K562 (cell line): Measurements from ENCODE around the gene PLPPR4.

Experiments
- SMAD3 ChIP-seq: fragments of 450-650 bp; formaldehyde crosslinking; conservative IDR thresholded peaks from 2 replicates; pipeline ENCODE4 v1.4.0; 2020; ENCODE audit warnings: mild to moderate bottlenecking
- SRF ChIP-seq, 2 experiments: fragments of 250-450, 450-650 bp in 1 of 2; sonication (Bioruptor Pico) in 1 of 2; sonication (generic) in 1 of 2; formaldehyde crosslinking; IDR thresholded peaks; 2 replicates each; pipeline versions ENCODE4 v1.5.0 to v1.5.1; 2020 to 2022; ENCODE audit warnings: mild to moderate bottlenecking in 1 of 2, missing genetic modification reagents in 1 of 2
- TF ChIP-seq, protein P1 (sequence below): sonication (generic); formaldehyde crosslinking; IDR thresholded peaks from 2 replicates; pipeline ENCODE4 v1.8.0; 2023; ENCODE audit warnings: missing genetic modification reagents, mild to moderate bottlenecking, borderline replicate concordance

DNA sequence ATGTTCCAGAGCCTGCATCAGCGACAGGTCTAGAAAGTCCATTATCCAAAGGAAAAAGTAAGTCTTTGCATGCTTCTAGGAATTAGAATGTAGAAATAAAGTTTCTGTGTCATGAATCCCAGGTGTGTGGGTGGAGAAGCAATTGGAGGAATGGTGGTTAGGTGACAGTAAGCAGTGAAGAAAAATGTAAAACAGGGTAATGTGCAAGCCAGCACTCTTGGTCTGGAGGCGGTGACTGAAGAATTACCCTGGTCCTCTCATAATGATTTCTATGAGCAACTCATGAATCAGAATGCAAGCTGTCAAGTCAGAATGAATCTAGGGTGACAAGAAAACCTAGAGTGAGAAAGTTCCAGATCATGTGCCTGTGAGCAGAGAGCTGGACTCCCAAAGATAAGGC lies 33.6 kb downstream of the PLPPR4 start:
- TF ChIP-seq SMAD3 (CRISPR knock-in tag) (no peak), SRF (CRISPR knock-in tag; IDR thresholded peaks at IDR 0.05) (no peak)
- TF ChIP-seq, protein P1, sequence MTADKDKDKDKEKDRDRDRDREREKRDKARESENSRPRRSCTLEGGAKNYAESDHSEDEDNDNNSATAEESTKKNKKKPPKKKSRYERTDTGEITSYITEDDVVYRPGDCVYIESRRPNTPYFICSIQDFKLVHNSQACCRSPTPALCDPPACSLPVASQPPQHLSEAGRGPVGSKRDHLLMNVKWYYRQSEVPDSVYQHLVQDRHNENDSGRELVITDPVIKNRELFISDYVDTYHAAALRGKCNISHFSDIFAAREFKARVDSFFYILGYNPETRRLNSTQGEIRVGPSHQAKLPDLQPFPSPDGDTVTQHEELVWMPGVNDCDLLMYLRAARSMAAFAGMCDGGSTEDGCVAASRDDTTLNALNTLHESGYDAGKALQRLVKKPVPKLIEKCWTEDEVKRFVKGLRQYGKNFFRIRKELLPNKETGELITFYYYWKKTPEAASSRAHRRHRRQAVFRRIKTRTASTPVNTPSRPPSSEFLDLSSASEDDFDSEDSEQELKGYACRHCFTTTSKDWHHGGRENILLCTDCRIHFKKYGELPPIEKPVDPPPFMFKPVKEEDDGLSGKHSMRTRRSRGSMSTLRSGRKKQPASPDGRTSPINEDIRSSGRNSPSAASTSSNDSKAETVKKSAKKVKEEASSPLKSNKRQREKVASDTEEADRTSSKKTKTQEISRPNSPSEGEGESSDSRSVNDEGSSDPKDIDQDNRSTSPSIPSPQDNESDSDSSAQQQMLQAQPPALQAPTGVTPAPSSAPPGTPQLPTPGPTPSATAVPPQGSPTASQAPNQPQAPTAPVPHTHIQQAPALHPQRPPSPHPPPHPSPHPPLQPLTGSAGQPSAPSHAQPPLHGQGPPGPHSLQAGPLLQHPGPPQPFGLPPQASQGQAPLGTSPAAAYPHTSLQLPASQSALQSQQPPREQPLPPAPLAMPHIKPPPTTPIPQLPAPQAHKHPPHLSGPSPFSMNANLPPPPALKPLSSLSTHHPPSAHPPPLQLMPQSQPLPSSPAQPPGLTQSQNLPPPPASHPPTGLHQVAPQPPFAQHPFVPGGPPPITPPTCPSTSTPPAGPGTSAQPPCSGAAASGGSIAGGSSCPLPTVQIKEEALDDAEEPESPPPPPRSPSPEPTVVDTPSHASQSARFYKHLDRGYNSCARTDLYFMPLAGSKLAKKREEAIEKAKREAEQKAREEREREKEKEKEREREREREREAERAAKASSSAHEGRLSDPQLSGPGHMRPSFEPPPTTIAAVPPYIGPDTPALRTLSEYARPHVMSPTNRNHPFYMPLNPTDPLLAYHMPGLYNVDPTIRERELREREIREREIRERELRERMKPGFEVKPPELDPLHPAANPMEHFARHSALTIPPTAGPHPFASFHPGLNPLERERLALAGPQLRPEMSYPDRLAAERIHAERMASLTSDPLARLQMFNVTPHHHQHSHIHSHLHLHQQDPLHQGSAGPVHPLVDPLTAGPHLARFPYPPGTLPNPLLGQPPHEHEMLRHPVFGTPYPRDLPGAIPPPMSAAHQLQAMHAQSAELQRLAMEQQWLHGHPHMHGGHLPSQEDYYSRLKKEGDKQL (CRISPR knock-in tag) = no peak
